ENCODE results near the gene CCDC9.

CCDC9 gene

GRCh38 chr19:47255879-47256692, at the start of gene CCDC9:
CCDC9 (plus strand) TSS chr19:47256525; CDS start chr19:47258401, 1,876 bp downstream.
- no peak for TF ChIP-seq CTCF (IDR thresholded peaks at IDR 0.05; ENCODE audit: low read depth, low read length, missing control alignments)
- peak within 1 kb of the TSS; percentile 76 for H3K4me3 ChIP-seq (ENCODE audit: low read depth, low read length)
- DNase-seq (ENCODE audit: low read depth): peak; percentile 89

- no peak for TF ChIP-seq CTCF (IDR thresholded peaks at IDR 0.05; ENCODE audit: low read depth, low read length, missing control alignments)
- no peak for DNase-seq (ENCODE audit: low read depth)
- H3K4me3 ChIP-seq (ENCODE audit: low read depth, low read length): no peak overlapping the region
Observed at GRCh38 chr19:47209319-47210179, 46.8 kb upstream of the CCDC9 start.

- no peak overlapping the region for H3K4me3 ChIP-seq (ENCODE audit: low read depth, low read length)
- TF ChIP-seq CTCF (IDR thresholded peaks at IDR 0.05; ENCODE audit: low read depth, low read length, missing control alignments): no peak
- DNase-seq (ENCODE audit: low read depth): no peak
Observed at GRCh38 chr19:47210180-47210490, 46.2 kb upstream of the CCDC9 start.

GRCh38 chr19:47210689-47211316, 45.5 kb upstream of the CCDC9 start:
- DNase-seq (ENCODE audit: low read depth): no peak
- no peak overlapping the region for H3K4me3 ChIP-seq (ENCODE audit: low read depth, low read length)
- TF ChIP-seq CTCF (IDR thresholded peaks at IDR 0.05; ENCODE audit: low read depth, low read length, missing control alignments): peak; percentile 82

- no peak overlapping the region for H3K4me3 ChIP-seq (ENCODE audit: low read depth, low read length)
- no peak for DNase-seq (ENCODE audit: low read depth)
Observed at GRCh38 chr19:47215581-47215980, 40.7 kb upstream of the CCDC9 start.

More at GRCh38 chr19:47215581-47215980, 40.7 kb upstream of the CCDC9 start:
- TF ChIP-seq CTCF (IDR thresholded peaks at IDR 0.05; ENCODE audit: low read depth, low read length, missing control alignments): no peak
